Skeletal muscle cell (primary cell): ENCODE data around the gene LRRN2.
"Not testable (repeated sequence)": the region's sequence is repeated elsewhere in the genome, so short reads cannot be mapped to it uniquely, and the experiment has no call there.

Experiments
- DNase-seq: peaks from one replicate; pipeline ENCODE4 v3.0.0-alpha.2; 2010; ENCODE audit warnings: low read depth
- H3K4me3 ChIP-seq: 2 replicates; pipeline ENCODE4 v1.5.1; 2011; ENCODE audit warnings: low read depth, mild to moderate bottlenecking, control low read depth, low read length, moderate library complexity

Gene LRRN2

DNA sequence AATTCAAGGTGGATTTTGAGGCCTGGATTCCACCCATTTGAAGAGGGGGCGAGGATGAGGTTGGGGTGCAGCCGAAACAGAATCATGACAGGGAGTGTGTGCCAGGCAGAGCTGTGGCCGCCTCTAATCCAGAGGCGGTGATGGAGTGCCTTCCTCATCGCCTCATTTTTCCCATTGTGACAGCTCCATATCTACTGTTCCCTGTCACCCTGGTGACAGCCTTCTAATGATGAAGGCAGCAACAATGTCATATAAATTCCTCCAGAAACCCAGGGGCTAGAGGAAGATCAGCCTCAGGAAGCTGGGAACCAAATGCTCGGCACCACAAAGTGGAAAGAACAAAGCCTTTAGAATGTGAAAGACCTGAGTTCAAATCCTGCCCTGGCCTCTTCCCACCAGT, 42.0 kb downstream of the LRRN2 start:
- DNase-seq = no peak
- H3K4me3 ChIP-seq = no peak overlapping the region

DNA sequence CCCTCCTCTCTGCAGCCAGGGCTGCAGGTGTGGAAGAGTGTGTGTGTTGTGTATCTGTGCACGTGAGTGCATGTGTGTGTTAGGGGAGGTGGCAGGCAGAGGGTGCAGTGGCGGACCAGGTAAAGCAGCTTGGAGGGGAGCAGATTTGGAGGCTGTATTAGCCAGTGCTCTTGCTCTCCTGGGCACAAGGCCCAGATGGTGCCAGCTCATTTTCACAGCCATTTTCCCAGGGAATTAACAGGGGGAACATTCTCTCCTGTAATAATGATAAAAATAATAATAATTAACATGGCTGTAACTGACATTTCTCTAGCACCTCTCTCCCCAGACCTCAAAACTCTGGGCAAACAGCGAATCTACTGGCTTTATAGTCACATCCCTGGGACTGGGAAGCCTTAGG, 43.6 kb downstream of the LRRN2 start:
- no peak overlapping the region for H3K4me3 ChIP-seq
- no peak for DNase-seq

DNA sequence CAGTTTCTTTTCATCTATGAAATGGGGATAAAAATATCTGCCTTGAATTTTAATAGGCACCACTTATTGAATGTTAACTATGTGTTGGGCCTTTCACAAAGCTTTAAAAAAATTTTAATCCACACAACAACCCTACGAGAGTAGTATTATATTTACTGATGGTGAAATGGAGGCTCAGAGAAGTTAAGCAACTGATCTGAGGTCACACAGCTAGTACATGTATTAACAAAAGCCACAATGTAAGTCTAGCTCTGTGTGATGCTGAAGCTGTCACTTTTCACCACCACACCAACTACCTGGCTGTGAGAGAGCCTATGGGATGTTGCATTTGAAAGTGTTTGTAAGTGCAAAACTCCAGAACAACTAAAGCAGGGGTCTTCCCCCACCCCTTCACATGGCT, 44.1 kb downstream of the LRRN2 start:
- no peak for DNase-seq
- no peak overlapping the region for H3K4me3 ChIP-seq

DNA sequence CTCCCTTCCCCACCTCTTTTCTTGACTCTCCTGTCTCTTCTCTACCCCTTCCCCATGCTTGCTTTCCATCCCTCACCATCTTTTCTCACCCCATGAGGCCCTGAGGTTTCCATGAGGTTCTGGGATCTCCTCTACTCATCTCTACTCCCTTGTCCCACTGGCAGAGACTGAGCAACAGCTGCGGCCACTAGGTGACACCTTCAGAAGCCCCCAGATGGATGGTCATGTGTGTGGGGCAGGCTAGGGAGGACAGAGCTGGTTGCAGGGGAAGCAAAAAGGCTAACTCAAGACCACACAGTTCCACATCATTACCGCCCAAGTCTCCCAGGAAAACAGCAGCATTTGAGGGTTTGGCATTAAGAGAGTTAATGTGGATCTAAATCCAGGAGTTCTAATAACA, 45.0 kb downstream of the LRRN2 start:
- DNase-seq = no peak
- no peak overlapping the region for H3K4me3 ChIP-seq

GRCh38 chr1:204634260-204634910, 51.2 kb downstream of the LRRN2 start:
- no peak for DNase-seq
- no peak overlapping the region for H3K4me3 ChIP-seq

GRCh38 chr1:204633665-204634064, 51.9 kb downstream of the LRRN2 start:
- DNase-seq = no peak
- H3K4me3 ChIP-seq = no peak overlapping the region

DNA sequence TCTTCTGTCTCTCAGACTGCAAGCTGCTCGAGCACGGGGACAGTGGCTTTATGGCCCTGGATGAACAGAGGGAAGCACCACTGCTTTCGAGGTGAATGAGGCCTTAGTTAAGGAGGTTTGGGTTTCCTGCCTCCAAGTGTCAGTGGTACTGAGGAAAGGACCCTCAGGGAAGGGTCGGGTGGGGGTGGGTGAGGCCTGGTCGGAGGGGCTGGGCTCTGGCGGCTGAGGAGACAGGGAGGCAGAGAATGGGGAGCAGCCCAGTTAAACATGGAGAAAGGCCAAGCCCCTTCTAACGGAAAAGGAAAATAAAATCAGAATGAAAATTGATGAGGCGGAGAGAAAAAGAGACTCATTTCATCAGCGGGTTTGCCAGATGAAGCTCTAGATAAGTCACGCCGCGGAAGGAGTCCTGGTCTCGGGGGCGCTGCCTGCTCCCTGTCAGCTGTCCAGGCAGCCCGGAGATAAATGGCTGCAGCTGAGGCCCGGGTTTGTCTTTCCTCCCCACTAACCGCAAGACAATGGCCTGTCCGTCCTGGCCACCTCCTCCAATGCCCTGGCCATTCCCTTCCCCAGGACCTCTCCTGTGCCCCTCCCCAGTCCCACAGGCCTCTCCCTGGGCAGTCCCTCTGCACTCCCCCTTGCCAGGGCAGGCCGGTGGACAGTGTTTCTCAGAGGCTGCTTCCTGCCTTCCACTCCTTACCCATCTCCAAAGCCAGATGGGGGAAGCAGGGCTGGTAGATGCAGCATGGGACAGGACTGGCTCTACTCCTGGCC, 55.2 kb downstream of the LRRN2 start:
- H3K4me3 ChIP-seq = no peak overlapping the region
- no peak for DNase-seq

DNA sequence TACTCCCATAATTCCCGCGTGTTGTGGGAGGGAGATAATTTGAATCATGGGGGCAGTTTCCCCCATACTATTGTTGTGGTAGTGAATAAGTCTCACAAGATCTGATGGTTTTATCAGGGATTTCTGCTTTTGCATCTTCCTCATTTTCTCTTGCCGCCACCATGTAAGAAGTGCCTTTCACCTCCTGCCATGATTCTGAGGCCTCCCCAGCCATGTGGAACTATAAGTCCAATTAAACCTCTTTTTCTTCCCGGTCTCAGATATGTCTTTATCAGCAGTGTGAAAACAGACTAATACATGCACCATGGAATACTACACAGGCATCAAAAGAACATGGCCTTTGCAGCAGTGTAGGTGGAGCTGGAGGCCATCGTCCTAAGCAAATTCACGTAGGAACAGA, 56.1 kb downstream of the LRRN2 start:
- H3K4me3 ChIP-seq, DNase-seq: not testable (repeated sequence)

GRCh38 chr1:204628868-204629267, 56.7 kb downstream of the LRRN2 start:
- no peak for DNase-seq
- no peak overlapping the region for H3K4me3 ChIP-seq

GRCh38 chr1:204627436-204627835, 58.1 kb downstream of the LRRN2 start:
- H3K4me3 ChIP-seq = no peak overlapping the region
- no peak for DNase-seq

DNA sequence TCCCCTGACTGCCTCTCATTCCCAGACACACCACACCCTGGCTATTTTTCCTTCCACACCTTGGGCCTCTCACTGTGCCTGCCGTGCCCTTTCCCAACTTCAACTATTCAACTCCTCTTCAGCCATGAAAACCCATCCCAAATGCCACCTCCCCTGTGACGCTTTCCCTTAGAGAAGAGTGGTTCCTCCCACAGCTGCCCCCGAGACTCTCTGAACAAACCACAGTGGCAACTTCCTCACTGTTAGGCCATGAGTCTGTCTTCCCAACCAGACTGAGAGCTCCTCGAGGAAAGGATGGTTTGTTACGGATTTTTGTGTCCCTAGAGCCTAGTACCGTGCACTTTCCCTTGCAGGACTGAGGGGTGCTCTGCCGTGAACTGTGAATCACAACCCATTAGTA, 59.2 kb downstream of the LRRN2 start:
- no peak for DNase-seq
- no peak overlapping the region for H3K4me3 ChIP-seq

- no peak for DNase-seq
- H3K4me3 ChIP-seq = no peak overlapping the region
These were observed 60.8 kb downstream of the LRRN2 start for GRCh38 chr1:204624631-204625216.

- DNase-seq = no peak
- H3K4me3 ChIP-seq = no peak overlapping the region
These were observed 61.6 kb downstream of the LRRN2 start for GRCh38 chr1:204623894-204624361.

GRCh38 chr1:204623365-204623893, 62.1 kb downstream of the LRRN2 start:
- H3K4me3 ChIP-seq = no peak overlapping the region
- peak; percentile 28 for DNase-seq

GRCh38 chr1:204621996-204622395, 63.5 kb downstream of the LRRN2 start:
- no peak overlapping the region for H3K4me3 ChIP-seq
- DNase-seq = no peak

DNA sequence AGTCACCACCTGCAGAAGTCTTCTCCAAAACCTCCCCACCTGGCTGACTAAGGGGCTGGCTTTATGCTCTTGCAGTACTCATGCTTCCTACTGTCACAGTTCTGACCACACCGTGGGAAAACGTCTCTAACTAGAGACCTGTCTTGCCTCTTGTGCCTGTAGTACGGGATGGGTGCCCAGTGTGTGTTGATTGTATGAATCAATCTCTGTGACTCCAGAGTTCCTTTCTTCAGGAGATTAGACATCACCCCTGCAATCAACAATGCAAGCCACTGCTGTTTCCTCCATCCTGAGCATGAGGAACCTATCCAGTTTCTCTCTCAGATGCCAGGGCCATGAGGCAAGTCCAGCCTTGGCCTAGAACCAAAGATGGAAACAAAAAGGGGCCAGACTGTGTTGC, 64.1 kb downstream of the LRRN2 start:
- no peak overlapping the region for H3K4me3 ChIP-seq
- no peak for DNase-seq

GRCh38 chr1:204619721-204620120, 65.8 kb downstream of the LRRN2 start:
- H3K4me3 ChIP-seq = no peak overlapping the region
- DNase-seq = no peak

DNA sequence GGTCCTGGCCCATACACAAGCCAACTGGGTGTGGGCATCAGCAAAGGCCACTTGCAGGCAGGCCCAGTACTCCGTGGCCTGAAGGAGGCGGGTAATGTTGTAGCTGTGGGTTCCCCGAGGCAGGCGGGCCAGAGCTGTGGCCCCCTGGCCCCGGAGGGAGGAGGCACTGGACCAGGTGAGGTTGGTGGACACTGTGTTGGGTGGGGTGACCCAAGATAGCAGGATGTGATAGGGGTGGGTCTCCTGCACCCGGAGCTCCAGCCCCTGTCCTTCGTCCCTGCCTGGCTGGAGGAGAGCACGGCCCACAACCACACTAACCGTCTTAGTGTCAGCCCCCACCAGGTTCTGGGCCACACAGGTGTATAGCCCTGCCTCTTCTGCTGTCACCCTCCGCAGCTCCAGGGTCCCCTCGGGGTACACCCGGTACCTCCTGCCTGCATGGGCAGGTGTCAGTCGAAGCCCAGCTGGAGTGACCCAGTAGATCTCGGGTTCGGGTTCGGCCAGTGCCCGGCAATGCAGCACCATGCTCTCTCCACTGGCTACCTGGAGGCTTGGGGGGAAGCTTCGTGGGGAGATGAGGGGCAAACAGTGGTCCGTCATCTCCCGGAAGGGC, 67.3 kb downstream of the LRRN2 start:
- H3K4me3 ChIP-seq = no peak overlapping the region
- no peak for DNase-seq

DNA sequence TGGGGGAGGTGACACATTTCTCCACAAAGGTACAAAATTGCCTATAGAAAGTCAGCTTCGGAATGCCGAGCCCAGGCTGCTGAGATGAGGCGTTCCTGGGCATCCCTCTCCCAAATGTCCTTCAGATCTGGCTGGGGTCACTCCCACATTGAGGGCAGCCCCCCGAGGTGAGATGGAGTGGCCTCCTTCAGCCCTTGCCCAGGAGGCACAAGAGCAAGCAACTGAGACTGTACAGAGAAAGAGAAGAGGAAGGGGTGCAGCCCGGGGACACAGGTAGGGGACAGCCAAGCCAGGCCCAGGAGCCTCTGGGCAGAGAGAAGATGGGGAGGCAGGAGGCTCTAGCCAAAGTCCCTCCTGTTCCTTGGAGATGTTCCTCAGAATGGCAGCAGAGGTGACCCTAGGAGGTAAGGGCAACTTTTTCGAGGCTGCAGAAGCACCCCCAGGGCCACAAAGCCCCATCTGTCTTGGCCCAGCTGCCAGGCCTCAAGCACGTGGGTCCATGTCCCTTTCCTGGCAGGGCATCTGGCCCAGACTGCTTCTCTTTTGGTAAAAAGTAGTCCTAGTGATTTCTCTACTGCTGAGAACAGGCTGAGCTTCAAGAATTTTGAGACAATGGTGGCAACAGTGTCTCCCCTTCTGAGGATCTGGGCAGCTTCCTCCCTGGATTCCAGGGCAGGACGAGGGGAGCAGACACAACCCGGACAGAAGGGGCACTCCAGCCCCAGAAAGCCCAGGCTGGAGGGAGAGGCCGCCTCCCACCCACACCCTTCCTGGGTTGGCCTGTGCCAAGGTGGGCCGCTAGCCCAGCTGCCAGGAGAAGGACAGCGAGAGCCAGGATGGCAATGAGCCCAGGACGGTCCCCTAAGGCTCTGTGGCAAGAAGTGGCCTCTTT, 68.0 kb downstream of the LRRN2 start:
- no peak for DNase-seq
- no peak overlapping the region for H3K4me3 ChIP-seq
